Left colon (tissue), 2 donors: Measurements from ENCODE around the gene NAPEPLD. TPM values are rescaled to one million over a fixed set of nuclear protein-coding genes. Genes with fewer than 3 reads are reported as not detected.
"Not testable (repeated sequence)": the region's sequence is repeated elsewhere in the genome, so short reads cannot be mapped to it uniquely, and the experiment has no call there.

Experiments
- ATAC-seq: fragments of 200-7000 bp; cut with Tn5 transposase; one replicate; pipeline ENCODE4 v1.9.1; 2020; ENCODE audit warnings: mild to moderate bottlenecking, moderate library complexity
- DNase-seq, 2 donors: peaks; one replicate each; pipeline ENCODE4 v3.0.0-alpha.2; 2020
- intact Hi-C, 2 donors: fragments of 100-400 bp; cut with DNase I in 1 of 2; cut with micrococcal nuclease in 1 of 2; formaldehyde crosslinking; loops; one replicate each; pipeline versions ENCODE4 v1.11.2 to v1.14.0; 2022; cut with DNase I, micrococcal nuclease
- total RNA-seq, 2 donors: library from RNA; stranded (reverse); fragmentation: NEBNext Ultra II Directional; extraction: Animal tissue kit (Norgen Biotek cat#: 25700); gene quantifications; one replicate each; pipeline ENCODE4 v1.2.1, GENCODE V29; 2021
- donor health status: DM: no; HTN: no; CAD: no.
- donor health status: DM: yes; HTN: yes; CAD: no.

The NAPEPLD gene
- total RNA-seq, 2 donors from 2014 or later = 47.5 to 66.5 TPM

DNA sequence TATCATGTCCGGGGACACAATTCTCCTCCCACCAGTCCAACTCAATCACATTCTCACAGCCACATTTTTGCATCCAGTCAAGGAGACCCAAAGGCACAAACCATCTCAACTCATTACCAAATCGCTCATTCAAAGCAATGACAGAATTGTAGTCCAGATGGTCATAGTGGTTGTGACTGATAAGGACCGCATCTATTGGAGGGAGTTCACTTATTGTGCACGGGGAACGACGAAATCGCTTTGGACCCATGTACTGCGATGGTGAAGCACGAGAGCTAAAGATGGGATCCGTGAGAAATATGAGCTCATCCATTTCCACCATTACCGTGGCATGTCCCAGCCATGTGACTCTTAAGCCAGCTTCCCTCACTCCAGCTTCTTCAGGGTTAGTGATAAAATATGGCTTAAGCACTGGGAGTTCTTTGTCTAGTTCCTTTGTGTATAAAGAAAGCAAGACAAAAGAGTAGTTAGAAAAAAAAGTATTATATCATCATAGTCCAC is 29.1 kb downstream of the NAPEPLD start:
- ATAC-seq = no peak
- intact Hi-C loops = no loop called here

DNA sequence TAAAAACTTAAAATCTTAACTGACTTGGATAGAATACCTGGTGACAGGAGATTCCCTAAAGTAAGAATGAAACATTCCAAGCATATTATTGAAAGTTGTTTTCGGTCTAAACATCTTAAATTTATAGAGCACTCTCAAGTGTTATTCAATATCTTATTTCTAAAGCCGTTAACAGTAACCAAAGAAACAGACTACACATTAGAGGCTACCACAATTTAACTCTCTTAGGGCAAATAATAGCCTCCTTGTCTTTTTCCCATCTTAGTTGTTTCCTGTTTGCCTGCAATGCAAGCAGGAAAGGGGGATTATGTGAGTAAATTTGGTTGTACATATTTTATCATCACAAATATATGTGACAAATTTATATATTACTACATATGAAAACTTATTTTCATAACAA is 31.4 kb downstream of the NAPEPLD start:
- DNase-seq (no peak), ATAC-seq (no peak)
- intact Hi-C loops = no loop called here

More for the DNA sequence above, 29.1 kb downstream of the NAPEPLD start:
- DNase-seq = no peak

DNA sequence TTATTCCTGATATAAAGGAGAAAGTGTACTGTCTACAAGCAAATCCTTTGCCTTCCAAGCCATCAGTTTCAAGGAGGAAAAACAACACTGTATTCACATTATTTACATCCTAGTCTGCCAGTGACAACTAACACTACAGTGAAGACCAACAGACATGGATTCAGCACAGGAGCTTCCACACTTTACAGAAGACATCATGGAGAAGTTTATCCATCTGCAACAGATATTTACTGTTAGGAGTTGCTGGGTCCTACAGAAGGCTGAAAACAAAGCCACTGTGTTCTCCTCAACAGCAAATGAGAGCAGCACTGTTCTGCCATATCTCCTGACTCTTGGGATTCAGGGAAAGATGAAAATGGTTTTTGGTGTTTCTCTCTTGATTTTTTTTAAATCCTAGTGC is 31.9 kb downstream of the NAPEPLD start:
- ATAC-seq (no peak), DNase-seq (no peak)
- intact Hi-C loops = no loop called here

DNA sequence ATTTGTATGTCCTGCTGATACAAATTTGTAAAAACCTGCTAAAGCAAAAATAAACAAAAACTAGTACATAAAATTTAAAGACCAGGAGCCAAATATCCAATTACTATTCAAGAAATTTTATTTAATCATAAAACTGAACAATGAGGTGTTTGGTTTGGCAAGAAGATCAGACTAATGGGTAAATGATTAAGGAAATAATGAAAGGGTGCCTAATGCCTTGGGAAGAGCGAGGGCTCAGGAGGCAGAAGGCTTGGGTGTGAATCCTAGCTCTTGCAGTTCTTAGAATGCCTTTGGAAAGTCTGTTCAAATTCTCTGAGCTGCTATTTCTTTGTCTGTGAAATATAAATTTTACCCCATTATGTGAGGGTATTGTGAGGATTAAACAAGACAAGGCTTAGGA is 32.4 kb downstream of the NAPEPLD start:
- ATAC-seq (no peak), DNase-seq (no peak)
- intact Hi-C loops = no loop called here

DNA sequence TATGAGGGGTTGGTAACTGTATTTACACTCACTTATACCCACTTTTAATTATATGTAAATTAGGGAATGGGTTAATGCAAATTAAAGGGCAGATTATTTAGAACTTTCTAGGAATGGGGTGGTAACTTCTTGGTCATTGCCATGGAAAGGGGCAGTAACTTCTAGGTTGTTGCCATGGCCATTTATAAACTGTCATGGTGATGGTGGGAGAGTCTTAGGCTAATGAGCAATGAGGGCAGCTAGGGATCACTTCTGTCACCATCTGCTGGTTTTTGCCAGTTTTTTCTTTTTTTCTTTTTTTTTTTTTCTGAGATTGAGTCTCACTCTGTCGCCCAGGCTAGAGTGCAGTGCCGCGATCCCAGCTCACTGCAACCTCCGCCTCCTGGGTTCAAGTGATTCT is 33.1 kb downstream of the NAPEPLD start:
- intact Hi-C loops = no loop called here
- DNase-seq = no peak
- no peak for ATAC-seq

DNA sequence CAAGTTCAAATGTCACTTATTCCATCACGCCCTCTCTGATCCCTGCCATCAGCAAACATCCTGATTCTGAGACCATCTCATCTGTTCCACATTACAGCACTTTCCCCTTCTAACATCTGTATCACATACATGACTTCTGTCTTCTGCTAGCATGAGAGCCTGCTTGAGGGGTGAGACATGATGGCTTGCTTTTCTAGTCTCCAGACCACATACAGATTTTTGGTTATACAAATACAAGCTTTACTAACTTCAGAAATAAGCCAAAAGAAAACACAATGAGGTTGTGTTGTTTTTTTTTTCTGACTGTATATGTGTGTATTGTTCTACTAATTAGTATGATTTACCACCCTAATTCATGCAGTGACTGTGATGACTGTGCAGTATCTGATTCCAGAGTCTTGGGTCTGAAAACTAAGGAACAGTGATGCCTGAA is 34.3 kb downstream of the NAPEPLD start:
- intact Hi-C loops = no loop called here
- no peak for DNase-seq
- ATAC-seq = no peak

DNA sequence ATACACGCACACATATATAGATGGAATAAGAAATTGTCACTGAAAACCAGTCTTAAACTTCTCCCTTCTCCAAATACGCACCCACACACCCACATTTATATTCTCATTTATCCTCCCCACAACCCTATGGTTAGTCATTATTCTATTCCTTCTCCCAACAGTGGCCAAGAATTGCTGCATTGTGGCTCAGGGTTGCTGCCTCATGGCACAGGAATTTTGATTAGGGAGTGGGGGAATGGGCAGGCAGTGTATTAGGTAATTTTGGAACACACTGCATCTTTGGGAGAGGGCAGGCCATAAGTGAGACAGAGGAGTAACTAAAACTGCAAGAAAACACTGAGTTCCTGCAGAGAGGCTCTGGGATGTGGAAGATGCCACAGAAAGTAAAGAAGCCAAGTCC is 35.7 kb downstream of the NAPEPLD start:
- no peak for ATAC-seq
- DNase-seq = no peak
- intact Hi-C loops = no loop called here

DNA sequence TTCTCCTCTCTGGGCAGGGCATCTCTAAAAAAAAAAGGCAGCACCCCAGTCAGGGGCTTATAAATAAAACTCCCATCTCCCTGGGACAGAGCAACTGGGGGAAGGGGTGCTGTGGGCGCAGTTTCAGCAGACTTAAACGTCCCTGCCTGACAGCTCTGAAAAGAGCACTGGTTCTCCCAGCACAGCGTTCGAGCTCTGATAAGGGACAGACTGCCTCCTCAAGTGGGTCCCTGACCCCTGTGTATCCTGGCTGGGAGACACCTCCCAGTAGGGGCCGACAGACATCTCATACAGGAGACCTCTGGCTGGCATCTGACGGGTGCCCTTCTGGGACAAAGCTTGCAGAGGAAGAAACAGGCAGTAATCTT is 42.2 kb downstream of the NAPEPLD start:
- ATAC-seq, intact Hi-C loops: not testable (repeated sequence)

DNA sequence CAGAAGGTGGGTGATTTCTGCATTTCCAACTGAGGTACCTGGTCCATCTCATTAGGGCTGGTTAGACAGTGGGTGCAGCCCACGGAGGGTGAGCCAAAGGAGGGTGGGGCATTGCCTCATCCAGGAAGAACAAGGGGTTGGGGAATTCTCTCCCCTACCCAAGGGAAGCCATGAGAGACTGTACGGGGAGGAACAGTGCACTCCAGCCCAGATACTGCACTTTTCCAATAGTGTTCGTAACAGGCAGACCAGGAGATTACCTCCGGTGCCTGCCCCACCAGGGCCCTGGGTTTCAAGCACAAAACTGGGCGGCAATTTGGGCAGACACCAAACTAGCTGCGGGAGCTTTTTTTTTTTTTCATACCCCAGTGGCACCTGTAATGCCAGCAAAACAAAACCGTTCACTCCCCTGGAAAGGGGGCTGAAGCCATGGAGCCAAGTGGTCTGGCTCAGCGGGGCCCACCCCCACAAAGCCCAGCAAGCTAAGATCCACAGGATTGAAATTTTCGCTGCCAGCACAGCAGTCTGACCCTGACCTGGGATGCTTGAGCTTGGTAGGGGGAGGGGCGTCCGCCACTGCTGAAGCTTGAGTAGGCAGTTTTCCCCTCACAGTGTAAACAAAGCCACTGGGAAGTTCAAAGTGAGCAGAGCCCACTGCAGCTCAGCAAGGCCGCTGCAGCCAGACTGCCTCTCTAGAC is 42.7 kb downstream of the NAPEPLD start:
- intact Hi-C loops = no loop called here
- no peak for DNase-seq
- ATAC-seq = no peak

More for the DNA sequence above, 42.2 kb downstream of the NAPEPLD start:
- not testable (repeated sequence) for DNase-seq

DNA sequence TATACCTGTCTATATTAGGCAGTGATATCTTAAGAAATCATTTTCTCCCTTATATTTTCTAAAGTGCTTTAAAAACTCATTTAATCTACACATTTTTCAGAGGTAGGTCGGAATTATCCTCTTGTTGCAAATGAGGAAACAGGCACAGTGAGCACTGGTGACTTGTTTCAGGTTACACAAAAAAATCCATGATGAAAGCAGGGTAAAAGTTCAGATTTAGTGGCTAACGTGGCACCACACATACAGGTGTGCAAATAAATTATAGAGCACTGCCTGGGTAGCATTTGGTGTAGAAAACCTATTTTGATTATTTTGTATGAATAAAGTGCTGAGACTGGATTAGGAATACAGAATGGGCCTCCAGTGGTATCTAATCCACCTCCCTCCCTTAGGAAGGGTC is 47.4 kb downstream of the NAPEPLD start:
- DNase-seq (no peak), ATAC-seq (no peak)
- intact Hi-C loops = no loop called here

DNA sequence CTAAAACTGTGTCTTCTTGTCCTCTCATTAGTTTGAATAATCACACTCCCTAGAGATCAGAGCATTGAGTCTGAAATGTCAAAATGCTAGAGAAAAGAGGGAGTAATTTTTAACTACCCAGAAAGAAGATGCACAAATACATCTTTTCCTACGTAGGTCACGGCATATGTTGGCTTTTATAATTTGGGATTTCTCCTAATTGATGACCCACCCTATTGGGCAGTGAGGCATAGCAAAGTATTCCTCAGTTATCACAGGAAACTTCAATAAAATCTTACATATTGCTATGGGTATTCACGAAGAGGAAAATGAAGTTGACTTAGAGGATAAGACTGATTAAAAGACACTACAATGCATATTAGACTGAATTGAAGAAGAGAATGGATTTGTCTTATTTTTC is 48.6 kb downstream of the NAPEPLD start:
- DNase-seq (no peak), ATAC-seq (no peak)
- intact Hi-C loops = no loop called here

DNA sequence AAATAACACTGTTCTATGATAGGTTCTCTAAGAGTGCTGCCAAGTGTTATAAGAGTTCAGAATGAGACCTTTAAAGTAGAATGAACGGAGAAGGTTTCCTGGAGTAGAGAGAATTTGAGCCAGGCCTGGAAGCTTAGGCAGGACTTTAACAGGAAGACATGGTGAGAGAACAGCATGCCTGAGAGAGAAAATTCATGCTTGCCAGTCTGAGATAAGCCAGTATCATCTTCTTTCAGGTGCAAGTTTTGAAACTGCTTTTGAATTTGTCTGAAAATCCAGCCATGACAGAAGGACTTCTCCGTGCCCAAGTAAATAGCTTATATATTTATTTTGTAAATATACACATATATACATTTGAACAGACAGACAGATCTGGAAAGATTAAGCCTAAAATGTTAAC is 51.9 kb downstream of the NAPEPLD start:
- no peak for ATAC-seq
- intact Hi-C loops = no loop called here
- no peak for DNase-seq

DNA sequence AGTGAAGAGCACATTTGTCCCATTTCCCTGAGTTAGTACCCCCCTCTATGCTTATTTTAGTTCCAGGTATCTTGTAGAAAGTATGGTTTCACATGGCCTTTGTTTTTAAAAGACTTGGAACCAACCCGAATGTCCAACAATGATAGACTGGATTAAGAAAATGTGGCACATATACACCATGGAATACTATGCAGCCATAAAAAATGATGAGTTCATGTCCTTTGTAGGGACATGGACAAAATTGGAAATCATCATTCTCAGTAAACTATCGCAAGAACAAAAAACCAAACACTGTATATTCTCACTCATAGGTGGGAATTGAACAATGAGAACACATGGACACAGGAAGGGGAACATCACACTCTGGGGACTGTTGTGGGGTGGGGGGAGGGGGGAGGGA is 53.3 kb downstream of the NAPEPLD start:
- DNase-seq, intact Hi-C loops, ATAC-seq: not testable (repeated sequence)

DNA sequence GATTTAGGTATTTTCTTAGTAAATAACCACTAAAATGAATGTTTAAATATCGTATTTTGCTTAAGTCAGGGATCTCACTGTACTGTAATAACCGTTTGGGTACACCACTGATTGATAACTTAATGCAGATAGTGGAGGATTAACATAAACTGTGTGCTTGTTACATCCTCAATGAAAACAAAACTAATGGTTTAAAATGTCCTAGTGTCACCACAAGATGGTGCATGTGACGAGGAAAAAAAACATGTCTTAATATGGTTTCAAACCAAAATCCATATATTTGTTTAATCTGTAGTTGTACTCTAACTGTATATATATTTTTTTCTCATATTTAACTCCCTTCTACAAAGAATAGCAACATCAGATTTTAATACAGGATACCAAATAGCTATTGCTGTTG is 54.8 kb downstream of the NAPEPLD start:
- DNase-seq (no peak), ATAC-seq (peak; percentile 56)
- intact Hi-C loops = no loop called here

DNA sequence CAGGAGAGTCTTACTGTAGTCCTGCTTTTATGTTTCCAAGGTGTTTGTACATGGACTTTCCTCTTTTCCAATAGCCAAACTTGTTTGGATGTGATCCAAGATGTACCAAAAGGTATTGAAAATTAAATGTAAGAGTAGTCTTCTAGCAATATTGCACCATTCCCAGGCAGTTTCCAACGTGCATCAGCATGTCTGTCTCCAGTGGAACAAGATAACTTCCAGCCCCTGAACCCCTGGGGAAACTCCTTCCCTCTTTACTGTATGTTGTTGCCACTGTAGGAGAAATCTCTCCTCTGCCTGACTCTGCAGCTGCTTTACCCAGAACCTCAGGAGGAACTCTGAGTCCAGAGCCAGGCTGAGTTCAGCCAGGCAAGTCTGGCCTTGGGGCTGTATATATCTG is 55.5 kb downstream of the NAPEPLD start:
- DNase-seq (no peak), ATAC-seq (no peak)
- intact Hi-C loops = no loop called here

DNA sequence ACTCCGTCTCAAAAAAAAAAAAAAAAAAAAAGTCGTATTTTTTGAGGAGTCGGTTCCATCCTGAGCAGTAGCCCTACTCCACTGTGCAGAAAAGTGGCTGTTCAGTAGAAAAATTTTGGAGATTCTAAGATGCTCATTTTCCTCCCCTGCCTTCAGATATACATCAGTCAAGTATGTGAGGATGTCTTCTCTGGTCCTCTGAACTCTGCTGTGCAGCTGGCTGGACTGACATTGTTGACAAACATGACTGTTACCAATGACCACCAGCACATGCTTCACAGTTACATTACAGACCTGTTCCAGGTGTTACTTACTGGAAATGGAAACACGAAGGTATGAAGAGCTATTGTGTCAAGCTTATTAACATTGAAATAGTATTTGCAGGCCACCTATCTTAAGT is 56.6 kb downstream of the NAPEPLD start:
- DNase-seq, intact Hi-C loops, ATAC-seq: not testable (repeated sequence)

DNA sequence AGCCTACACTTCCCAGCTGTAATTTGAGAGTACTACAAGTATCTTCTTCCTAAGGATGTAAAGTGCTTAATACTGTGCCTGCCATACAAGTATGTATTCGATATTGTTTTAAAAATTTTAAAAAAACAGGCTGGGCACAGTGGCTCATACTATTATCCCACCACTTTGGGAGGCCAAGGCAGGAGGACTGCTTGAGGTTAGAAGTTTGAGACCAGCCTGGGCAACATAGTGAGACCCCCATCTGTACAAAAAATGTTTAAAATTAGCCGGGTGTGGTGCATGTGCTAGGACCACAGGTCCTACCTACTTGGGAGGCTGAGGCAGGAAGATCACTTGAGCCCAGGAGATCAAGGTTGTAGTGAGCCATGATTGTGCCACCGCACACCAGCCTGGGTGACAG is 65.7 kb downstream of the NAPEPLD start:
- ATAC-seq (no peak), DNase-seq (no peak)
- intact Hi-C loops = no loop called here

DNA sequence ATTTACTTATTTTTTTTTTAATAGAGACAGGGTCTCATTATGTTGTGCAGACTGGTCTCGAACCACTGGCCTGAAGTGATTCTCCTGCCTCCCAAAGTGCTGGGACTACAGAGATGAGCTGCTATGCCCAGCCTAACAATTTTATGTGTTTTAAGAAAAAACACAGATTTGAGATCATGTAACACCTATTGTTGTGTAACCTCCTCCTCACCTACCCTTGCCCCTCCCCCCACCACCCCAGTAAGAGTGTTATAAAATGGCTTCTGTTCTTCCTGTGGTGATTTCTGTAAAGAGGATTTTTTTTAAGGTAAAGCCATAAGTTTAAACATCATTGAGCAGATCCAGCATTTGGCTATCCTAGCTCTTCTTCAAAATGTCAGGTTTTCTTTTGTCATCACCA is 66.4 kb downstream of the NAPEPLD start:
- intact Hi-C loops = no loop called here
- DNase-seq (no peak), ATAC-seq (no peak)

DNA sequence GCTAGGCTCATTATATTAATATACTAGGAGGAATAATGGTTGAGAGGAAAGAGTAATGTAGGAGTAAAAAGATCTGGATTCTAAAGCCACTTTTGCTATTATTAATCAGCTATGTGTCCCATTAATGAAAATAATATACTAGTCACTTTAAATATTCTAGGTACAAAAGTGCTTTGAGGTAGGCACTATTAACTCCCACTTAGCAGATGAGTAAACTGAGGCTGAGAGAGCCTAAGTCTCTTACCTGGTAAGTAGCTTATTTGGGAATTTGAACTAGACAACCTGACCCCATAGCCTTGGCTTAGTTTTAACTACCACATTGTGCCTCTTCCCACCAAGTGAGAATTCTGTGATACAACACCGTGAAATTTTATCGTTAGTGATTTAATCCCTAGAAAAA is 68.0 kb downstream of the NAPEPLD start:
- ATAC-seq (no peak), DNase-seq (no peak)
- intact Hi-C loops = no loop called here

DNA sequence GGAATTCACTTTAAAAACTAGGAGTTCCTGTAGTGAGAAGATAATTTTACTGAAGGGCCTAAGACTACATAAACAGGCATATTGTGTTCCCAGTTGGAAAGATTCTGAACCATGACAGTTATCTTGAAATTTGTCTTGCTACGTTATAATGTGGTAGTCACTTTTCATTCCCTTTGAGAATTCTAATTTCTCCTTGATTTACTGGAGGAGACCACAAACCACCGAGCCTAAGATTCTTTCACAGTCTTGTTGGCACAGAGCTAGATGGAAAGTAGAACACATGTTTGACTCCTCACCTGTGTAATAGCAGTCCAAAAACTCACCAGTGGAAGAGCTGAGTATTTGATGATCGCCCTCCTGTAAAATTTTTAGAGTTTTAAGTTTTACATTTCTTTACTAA is 69.1 kb downstream of the NAPEPLD start:
- ATAC-seq = no peak
- no peak for DNase-seq
- intact Hi-C loops = no loop called here

DNA sequence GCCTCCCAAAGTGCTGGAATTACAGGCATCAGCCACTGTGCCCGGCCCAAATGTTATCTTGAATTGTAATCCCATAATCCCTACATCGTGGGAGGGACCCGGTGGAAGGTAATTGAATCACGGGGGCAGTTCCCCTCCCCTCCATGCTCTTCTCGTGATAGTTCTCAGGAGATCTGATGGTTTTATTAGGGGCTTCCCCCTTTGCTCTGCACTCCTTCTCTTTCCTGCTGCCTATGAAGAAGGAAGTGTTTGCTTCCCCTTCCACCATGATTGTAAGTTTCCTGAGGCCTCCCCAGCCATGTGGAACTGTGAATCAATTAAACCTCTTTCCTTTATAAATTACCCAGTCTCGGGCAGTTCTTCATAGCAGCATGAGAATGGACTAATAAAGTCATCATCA is 70.7 kb downstream of the NAPEPLD start:
- DNase-seq, intact Hi-C loops, ATAC-seq: not testable (repeated sequence)
